ENCODE results near the gene TRIM2.

Gene TRIM2

DNA sequence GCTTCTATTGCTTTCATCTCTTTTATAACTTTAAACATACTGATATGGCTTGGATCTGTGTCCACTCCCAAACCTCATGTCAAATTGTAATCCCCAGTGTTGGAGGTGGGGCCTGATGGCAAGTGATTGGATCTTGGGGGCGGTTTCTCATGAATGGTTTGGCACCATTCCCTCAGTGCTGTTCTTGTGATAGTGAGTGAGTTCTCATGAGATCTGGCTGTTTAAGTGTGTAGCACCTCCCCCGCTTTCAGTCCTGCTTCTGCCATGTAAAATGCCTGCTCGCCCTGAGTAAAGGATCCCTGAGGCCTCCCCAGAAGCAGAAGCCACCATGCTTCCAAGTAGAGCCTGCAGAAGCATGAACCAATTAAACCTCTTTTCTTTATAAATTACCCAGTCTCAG is 157.9 kb downstream of the TRIM2 start:
- Histone ChIP-seq H3K36me3 (ENCODE audit: control insufficient read depth in 1 of 2, insufficient read depth in 2 of 2, low read length in 2 of 2) (no peaks in the 10 kb centered on the region), H3K4me3 (ENCODE audit: low read depth in 1 of 2, low read length in 2 of 2) (no peak overlapping the region), H3K4me1 (ENCODE audit: control insufficient read depth in 1 of 2, insufficient read depth in 2 of 2, low read length in 2 of 2) (no peaks in the 10 kb centered on the region), H3K27ac (ENCODE audit: low read depth, low read length) (no peak overlapping the region), H3K9me3 (ENCODE audit: control insufficient read depth in 1 of 2, low read length in 2 of 2) (no peaks in the 10 kb centered on the region), H3K27me3 (ENCODE audit: control insufficient read depth in 1 of 2, insufficient read depth in 2 of 2, low read length in 2 of 2) (no peaks in the 10 kb centered on the region), H3K9ac (ENCODE audit: low read depth in 1 of 2, low read length in 2 of 2) (no peak overlapping the region)

DNA sequence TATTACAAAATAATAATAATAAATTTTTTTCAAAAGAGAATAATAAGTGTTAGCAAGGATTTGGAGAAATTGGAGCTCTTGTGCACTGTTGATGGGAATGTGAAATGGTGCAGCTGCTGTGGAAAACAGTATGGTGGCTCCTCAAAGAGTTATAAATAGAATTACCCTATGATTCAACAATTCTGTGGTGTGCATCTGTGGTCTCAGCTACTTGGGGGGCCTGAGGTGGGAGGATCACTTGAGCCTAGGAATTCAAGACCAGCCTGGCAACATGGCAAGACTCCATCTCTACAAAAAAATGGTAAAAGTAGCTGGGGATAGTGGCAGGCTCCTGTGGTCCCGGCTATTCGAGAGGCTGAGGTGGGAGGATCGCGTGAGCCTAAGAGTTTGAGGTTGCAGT is 159.8 kb downstream of the TRIM2 start:
- Histone ChIP-seq H3K36me3 (ENCODE audit: control insufficient read depth in 1 of 2, insufficient read depth in 2 of 2, low read length in 2 of 2) (no peaks in the 10 kb centered on the region), H3K9me3 (ENCODE audit: control insufficient read depth in 1 of 2, low read length in 2 of 2) (no peaks in the 10 kb centered on the region), H3K27me3 (ENCODE audit: control insufficient read depth in 1 of 2, insufficient read depth in 2 of 2, low read length in 2 of 2) (no peaks in the 10 kb centered on the region), H3K27ac (ENCODE audit: low read depth, low read length) (no peak overlapping the region), H3K4me3 (ENCODE audit: low read depth in 1 of 2, low read length in 2 of 2) (no peak overlapping the region), H3K4me1 (ENCODE audit: control insufficient read depth in 1 of 2, insufficient read depth in 2 of 2, low read length in 2 of 2) (no peaks in the 10 kb centered on the region), H3K9ac (ENCODE audit: low read depth in 1 of 2, low read length in 2 of 2) (no peak overlapping the region)

DNA sequence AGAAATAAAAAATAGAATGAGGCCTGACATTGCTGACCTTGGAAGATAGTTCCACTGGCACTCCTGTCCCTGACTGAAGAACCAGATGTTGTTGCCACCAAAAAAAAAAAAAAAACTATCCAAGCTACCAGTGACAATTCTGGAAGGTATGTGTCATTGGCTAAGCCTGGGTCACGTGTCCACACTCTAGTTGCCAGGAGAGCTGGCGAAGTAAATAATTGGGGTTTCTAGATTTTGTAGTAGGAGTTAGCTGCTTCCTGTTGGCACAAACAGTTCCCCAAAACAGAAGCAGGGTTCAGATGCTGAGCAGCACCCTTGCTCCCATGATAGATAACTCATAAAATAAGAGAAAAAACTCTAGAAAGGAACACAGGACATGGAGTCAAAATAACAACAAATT is 160.8 kb downstream of the TRIM2 start:
- H3K36me3 ChIP-seq (ENCODE audit: control insufficient read depth in 1 of 2, insufficient read depth in 2 of 2, low read length in 2 of 2), result no peaks in the 10 kb centered on the region
- H3K4me3 ChIP-seq (ENCODE audit: low read depth in 1 of 2, low read length in 2 of 2), result no peak overlapping the region
- H3K9me3 ChIP-seq (ENCODE audit: control insufficient read depth in 1 of 2, low read length in 2 of 2), result no peaks in the 10 kb centered on the region
- no peak overlapping the region for H3K9ac ChIP-seq (ENCODE audit: low read depth in 1 of 2, low read length in 2 of 2)
- H3K27me3 ChIP-seq (ENCODE audit: control insufficient read depth in 1 of 2, insufficient read depth in 2 of 2, low read length in 2 of 2), result no peaks in the 10 kb centered on the region
- H3K4me1 ChIP-seq (ENCODE audit: control insufficient read depth in 1 of 2, insufficient read depth in 2 of 2, low read length in 2 of 2), result no peaks in the 10 kb centered on the region
- no peak overlapping the region for H3K27ac ChIP-seq (ENCODE audit: low read depth, low read length)

DNA sequence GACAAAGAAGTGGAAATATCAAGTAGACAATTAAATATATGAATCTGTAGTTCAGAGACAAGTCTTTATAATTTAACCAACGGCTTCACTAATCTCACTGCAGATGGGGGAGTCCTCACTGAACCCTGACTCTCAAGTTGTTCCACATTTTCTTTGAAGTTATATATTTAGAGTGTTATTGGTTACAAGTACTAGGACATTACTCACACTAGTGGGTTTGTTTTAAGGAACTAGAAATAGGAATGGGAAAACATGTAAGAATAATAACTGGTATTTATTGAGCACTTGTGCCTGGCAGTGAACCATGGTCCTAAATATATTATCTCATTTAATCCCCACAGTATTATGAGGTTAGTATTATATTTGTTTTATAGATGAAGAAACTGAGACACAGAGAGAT is 162.2 kb downstream of the TRIM2 start:
- no peaks in the 10 kb centered on the region for H3K4me1 ChIP-seq (ENCODE audit: control insufficient read depth in 1 of 2, insufficient read depth in 2 of 2, low read length in 2 of 2)

DNA sequence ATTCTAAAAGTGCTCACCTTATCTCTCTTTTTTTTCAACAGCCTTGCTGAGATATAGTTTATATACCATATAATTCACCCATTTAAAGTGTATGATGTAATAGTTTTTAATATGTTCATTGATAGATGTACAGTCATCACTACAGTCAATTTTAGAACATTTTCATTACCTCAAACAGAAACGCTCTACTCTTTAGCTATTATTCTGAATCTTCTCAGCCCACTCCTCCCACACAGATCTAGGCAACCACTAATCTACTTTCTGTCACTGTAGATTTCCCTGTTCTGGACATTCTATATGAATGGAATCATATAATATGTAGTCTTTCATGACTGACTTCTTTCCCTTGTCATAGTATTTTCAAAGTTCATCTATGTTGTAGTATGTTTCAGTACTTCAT is 162.8 kb downstream of the TRIM2 start:
- Histone ChIP-seq H3K4me1 (ENCODE audit: control insufficient read depth in 1 of 2, insufficient read depth in 2 of 2, low read length in 2 of 2) (no peaks in the 10 kb centered on the region), H3K27me3 (ENCODE audit: control insufficient read depth in 1 of 2, insufficient read depth in 2 of 2, low read length in 2 of 2) (no peaks in the 10 kb centered on the region), H3K36me3 (ENCODE audit: control insufficient read depth in 1 of 2, insufficient read depth in 2 of 2, low read length in 2 of 2) (no peaks in the 10 kb centered on the region), H3K27ac (ENCODE audit: low read depth, low read length) (no peak overlapping the region), H3K4me3 (ENCODE audit: low read depth in 1 of 2, low read length in 2 of 2) (no peak overlapping the region), H3K9ac (ENCODE audit: low read depth in 1 of 2, low read length in 2 of 2) (no peak overlapping the region), H3K9me3 (ENCODE audit: control insufficient read depth in 1 of 2, low read length in 2 of 2) (no peaks in the 10 kb centered on the region)

More for the DNA sequence above, 162.2 kb downstream of the TRIM2 start:
- no peak overlapping the region for H3K9ac ChIP-seq (ENCODE audit: low read depth in 1 of 2, low read length in 2 of 2)
- no peak overlapping the region for H3K27ac ChIP-seq (ENCODE audit: low read depth, low read length)
- no peaks in the 10 kb centered on the region for H3K36me3 ChIP-seq (ENCODE audit: control insufficient read depth in 1 of 2, insufficient read depth in 2 of 2, low read length in 2 of 2)
- H3K4me3 ChIP-seq (ENCODE audit: low read depth in 1 of 2, low read length in 2 of 2), result no peak overlapping the region
- H3K27me3 ChIP-seq (ENCODE audit: control insufficient read depth in 1 of 2, insufficient read depth in 2 of 2, low read length in 2 of 2), result no peaks in the 10 kb centered on the region
- H3K9me3 ChIP-seq (ENCODE audit: control insufficient read depth in 1 of 2, low read length in 2 of 2), result no peaks in the 10 kb centered on the region

DNA sequence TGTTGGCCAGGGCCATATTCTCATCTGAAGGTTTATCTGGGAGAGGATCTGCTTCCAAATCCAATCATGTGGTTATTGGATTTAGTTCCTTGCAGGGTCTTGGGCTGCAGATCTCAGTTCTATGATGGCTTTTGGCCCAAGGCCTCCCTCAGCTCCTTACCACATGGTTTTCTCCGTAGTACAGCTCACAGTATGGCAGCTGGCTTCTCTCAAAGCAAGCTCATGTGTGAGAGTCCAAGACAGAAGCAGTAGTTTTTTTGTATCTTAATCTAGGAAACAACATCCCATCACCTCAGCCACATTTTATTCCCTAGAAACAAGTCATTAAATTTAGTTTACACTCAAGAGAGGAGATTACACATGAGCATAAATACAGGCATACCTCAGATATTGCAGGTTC is 164.8 kb downstream of the TRIM2 start:
- no peaks in the 10 kb centered on the region for H3K9me3 ChIP-seq (ENCODE audit: control insufficient read depth in 1 of 2, low read length in 2 of 2)
- H3K27me3 ChIP-seq (ENCODE audit: control insufficient read depth in 1 of 2, insufficient read depth in 2 of 2, low read length in 2 of 2), result no peaks in the 10 kb centered on the region
- no peaks in the 10 kb centered on the region for H3K36me3 ChIP-seq (ENCODE audit: control insufficient read depth in 1 of 2, insufficient read depth in 2 of 2, low read length in 2 of 2)

DNA sequence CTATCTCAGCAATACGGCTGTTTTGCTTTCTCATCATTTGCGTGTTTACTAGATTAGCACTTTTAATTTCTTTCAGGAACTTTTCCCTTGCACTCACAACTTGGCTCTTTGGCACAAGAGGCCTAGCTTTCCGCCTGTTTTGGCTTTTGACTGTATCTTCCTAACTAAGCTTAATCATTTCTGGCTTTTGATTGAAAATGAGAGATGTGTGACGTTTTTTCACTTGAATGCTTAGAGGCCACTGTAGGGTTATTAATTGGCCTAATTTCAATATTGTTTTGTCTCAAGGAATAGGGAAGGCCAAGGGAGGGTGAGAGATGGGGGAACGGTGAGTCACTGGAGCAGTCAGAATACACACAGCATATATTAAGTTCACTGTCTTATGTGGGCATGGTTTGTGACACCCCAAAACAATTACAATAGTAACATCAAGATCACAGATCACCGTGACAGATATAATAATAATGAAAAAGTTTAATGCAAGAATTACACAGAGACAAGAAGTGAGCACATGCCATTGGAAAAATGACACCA is 167.5 kb downstream of the TRIM2 start:
- no peaks in the 10 kb centered on the region for H3K4me1 ChIP-seq (ENCODE audit: control insufficient read depth in 1 of 2, insufficient read depth in 2 of 2, low read length in 2 of 2)
- H3K9me3 ChIP-seq (ENCODE audit: control insufficient read depth in 1 of 2, low read length in 2 of 2), result no peaks in the 10 kb centered on the region
- H3K36me3 ChIP-seq (ENCODE audit: control insufficient read depth in 1 of 2, insufficient read depth in 2 of 2, low read length in 2 of 2), result no peaks in the 10 kb centered on the region
- H3K9ac ChIP-seq (ENCODE audit: low read depth in 1 of 2, low read length in 2 of 2), result no peak overlapping the region
- H3K4me3 ChIP-seq (ENCODE audit: low read depth in 1 of 2, low read length in 2 of 2), result no peak overlapping the region
- no peak overlapping the region for H3K27ac ChIP-seq (ENCODE audit: low read depth, low read length)
- no peaks in the 10 kb centered on the region for H3K27me3 ChIP-seq (ENCODE audit: control insufficient read depth in 1 of 2, insufficient read depth in 2 of 2, low read length in 2 of 2)

More for the DNA sequence above, 164.8 kb downstream of the TRIM2 start:
- Histone ChIP-seq H3K4me1 (ENCODE audit: control insufficient read depth in 1 of 2, insufficient read depth in 2 of 2, low read length in 2 of 2) (no peaks in the 10 kb centered on the region), H3K4me3 (ENCODE audit: low read depth in 1 of 2, low read length in 2 of 2) (no peak overlapping the region), H3K9ac (ENCODE audit: low read depth in 1 of 2, low read length in 2 of 2) (no peak overlapping the region), H3K27ac (ENCODE audit: low read depth, low read length) (no peak overlapping the region)

DNA sequence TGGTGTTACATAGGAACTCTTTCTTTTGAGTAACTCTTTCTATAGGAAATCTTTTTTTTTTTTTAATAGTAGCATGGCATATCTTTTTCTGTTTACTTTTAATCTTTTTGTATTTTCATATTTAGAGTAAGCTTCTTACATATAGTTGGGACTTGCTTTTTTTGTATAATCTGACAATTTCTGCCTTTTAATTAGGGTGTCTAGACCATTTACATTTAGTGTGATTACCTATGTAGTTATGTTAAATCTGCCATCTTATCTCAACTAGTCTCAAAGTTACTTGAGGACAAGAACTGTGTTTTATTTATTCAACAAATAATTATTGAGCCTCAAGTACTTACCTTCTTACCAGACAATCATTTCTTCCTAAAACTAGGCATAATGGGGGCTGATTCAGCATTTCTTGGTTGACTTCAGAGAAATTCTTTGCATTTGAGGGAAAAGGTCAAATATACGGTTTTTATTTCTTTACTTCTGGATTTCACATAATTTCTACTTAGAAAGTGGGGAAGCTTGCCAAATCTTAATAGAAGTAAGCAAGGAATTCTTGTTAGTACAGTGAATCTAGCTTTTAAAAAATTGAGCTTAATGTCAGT is 168.8 kb downstream of the TRIM2 start:
- Histone ChIP-seq H3K36me3 (ENCODE audit: control insufficient read depth in 1 of 2, insufficient read depth in 2 of 2, low read length in 2 of 2) (no peaks in the 10 kb centered on the region), H3K9me3 (ENCODE audit: control insufficient read depth in 1 of 2, low read length in 2 of 2) (no peaks in the 10 kb centered on the region), H3K27ac (ENCODE audit: low read depth, low read length) (no peak overlapping the region), H3K4me3 (ENCODE audit: low read depth in 1 of 2, low read length in 2 of 2) (no peak overlapping the region), H3K9ac (ENCODE audit: low read depth in 1 of 2, low read length in 2 of 2) (no peak overlapping the region), H3K4me1 (ENCODE audit: control insufficient read depth in 1 of 2, insufficient read depth in 2 of 2, low read length in 2 of 2) (no peaks in the 10 kb centered on the region), H3K27me3 (ENCODE audit: control insufficient read depth in 1 of 2, insufficient read depth in 2 of 2, low read length in 2 of 2) (no peaks in the 10 kb centered on the region)

DNA sequence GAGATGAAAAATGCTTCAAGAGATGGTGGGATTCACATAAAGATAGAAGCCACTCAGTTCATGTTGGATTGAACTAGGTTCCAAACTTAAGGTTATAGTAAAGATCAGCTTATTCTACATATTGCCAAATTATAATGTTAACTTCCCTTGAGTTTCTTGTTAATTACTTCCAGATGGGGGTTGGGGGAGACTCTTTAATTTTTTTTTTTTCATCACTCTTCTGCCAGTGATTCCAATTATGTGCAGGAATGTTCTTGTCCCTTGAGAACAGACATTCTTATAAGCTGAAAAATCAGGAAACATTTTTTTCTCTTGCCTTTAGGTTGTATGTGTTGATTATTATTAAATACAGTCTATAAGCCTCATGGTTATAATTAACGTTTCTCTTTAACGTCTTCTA is 170.2 kb downstream of the TRIM2 start:
- Histone ChIP-seq H3K9ac (ENCODE audit: low read depth in 1 of 2, low read length in 2 of 2) (no peak overlapping the region), H3K4me3 (ENCODE audit: low read depth in 1 of 2, low read length in 2 of 2) (no peak overlapping the region), H3K27me3 (ENCODE audit: control insufficient read depth in 1 of 2, insufficient read depth in 2 of 2, low read length in 2 of 2) (no peaks in the 10 kb centered on the region), H3K4me1 (ENCODE audit: control insufficient read depth in 1 of 2, insufficient read depth in 2 of 2, low read length in 2 of 2) (no peaks in the 10 kb centered on the region), H3K27ac (ENCODE audit: low read depth, low read length) (no peak overlapping the region), H3K9me3 (ENCODE audit: control insufficient read depth in 1 of 2, low read length in 2 of 2) (no peaks in the 10 kb centered on the region), H3K36me3 (ENCODE audit: control insufficient read depth in 1 of 2, insufficient read depth in 2 of 2, low read length in 2 of 2) (no peaks in the 10 kb centered on the region)

DNA sequence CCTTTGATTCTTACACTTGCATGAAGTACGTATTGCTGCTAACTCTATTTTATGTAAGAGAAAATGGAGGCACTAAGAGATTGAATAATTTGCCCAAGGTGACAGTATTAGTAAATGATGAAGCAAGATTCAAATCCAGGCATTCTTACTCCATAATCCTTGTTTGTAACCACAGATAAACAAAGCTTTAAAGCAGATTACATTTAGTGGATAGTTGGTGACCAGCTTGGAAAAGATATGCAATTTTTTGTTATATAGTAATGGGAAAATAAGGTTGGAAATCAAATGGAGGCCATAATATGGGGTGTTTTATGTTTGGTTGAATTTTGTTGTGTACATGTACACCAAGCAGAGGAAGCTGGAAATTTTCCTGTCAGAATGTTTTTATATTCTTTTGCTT is 171.1 kb downstream of the TRIM2 start:
- Histone ChIP-seq H3K27ac (ENCODE audit: low read depth, low read length) (no peak overlapping the region), H3K27me3 (ENCODE audit: control insufficient read depth in 1 of 2, insufficient read depth in 2 of 2, low read length in 2 of 2) (no peaks in the 10 kb centered on the region), H3K4me3 (ENCODE audit: low read depth in 1 of 2, low read length in 2 of 2) (no peak overlapping the region), H3K36me3 (ENCODE audit: control insufficient read depth in 1 of 2, insufficient read depth in 2 of 2, low read length in 2 of 2) (no peaks in the 10 kb centered on the region), H3K4me1 (ENCODE audit: control insufficient read depth in 1 of 2, insufficient read depth in 2 of 2, low read length in 2 of 2) (no peaks in the 10 kb centered on the region), H3K9me3 (ENCODE audit: control insufficient read depth in 1 of 2, low read length in 2 of 2) (no peaks in the 10 kb centered on the region), H3K9ac (ENCODE audit: low read depth in 1 of 2, low read length in 2 of 2) (no peak overlapping the region)

DNA sequence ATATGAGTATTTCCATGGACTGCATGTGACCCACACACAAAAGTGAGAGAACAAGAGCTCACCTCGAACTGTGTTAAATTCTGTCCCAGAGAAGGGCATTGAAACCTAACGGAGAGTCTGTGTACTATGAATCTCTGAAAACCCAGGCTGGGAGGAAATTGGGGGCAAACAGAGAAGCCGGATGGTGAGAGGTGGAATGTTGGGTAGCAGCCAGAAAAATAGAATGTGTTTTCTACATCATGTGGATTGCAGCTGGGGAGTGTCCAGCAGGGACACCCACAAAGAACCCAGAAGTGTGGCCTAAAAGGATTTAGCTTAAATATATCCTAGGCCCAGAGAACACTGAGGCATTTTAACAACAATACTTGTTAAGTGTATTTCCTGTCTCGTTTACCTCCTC is 178.9 kb downstream of the TRIM2 start:
- Histone ChIP-seq H3K4me3 (ENCODE audit: low read depth in 1 of 2, low read length in 2 of 2) (no peak overlapping the region), H3K4me1 (ENCODE audit: control insufficient read depth in 1 of 2, insufficient read depth in 2 of 2, low read length in 2 of 2) (no peaks in the 10 kb centered on the region), H3K9me3 (ENCODE audit: control insufficient read depth in 1 of 2, low read length in 2 of 2) (no peaks in the 10 kb centered on the region), H3K36me3 (ENCODE audit: control insufficient read depth in 1 of 2, insufficient read depth in 2 of 2, low read length in 2 of 2) (no peaks in the 10 kb centered on the region), H3K9ac (ENCODE audit: low read depth in 1 of 2, low read length in 2 of 2) (no peak overlapping the region), H3K27ac (ENCODE audit: low read depth, low read length) (no peak overlapping the region), H3K27me3 (ENCODE audit: control insufficient read depth in 1 of 2, insufficient read depth in 2 of 2, low read length in 2 of 2) (no peaks in the 10 kb centered on the region)
